ENCODE measurements around the gene NEUROG1. TPM values are rescaled to one million over a fixed set of nuclear protein-coding genes. Genes with fewer than 3 reads are reported as not detected.

NEUROG1 gene
- polyA plus RNA-seq, 1 experiment = not detected

- H3K27ac ChIP-seq (ENCODE audit: low read depth, low read length) = no peak overlapping the region
- no peak overlapping the region for H3K4me3 ChIP-seq (ENCODE audit: low read depth, low read length)
- ChIA-PET CTCF (interaction anchor here (0.7 to 26.4 kb wide), 5 partner anchors 8 to 261 kb away, joined by 3 to 1313 read pairs (median 29); no protein-coding TSS in a partner anchor), POLR2A (no interaction called here)
- DNase-seq (ENCODE audit: low read depth, low spot score) = no peak
- no peak for TF ChIP-seq CTCF (IDR thresholded peaks at IDR 0.05; ENCODE audit: low read depth, low read length)
- H3K27me3 ChIP-seq (ENCODE audit: control insufficient read depth, insufficient read depth, low read length) = peaks cover 17% of the 10 kb centered on the region
- no peaks in the 10 kb centered on the region; the same call in 1 of the 2 replicates for H3K9me3 ChIP-seq (ENCODE audit: control insufficient read depth, insufficient read depth, low read length)
Measured at GRCh38 chr5:135568923-135569360, 33.2 kb upstream of the NEUROG1 start.

- POLR2A ChIA-PET = no interaction called here
- DNase-seq (ENCODE audit: low read depth, low spot score) = no peak
- H3K4me3 ChIP-seq (ENCODE audit: low read depth, low read length) = no peak overlapping the region
- TF ChIP-seq CTCF (IDR thresholded peaks at IDR 0.05; ENCODE audit: low read depth, low read length) = no peak
- H3K9me3 ChIP-seq (ENCODE audit: control insufficient read depth, insufficient read depth, low read length) = no peaks in the 10 kb centered on the region; the same call in 1 of the 2 replicates
- CTCF ChIA-PET = interaction anchor here (3.1 to 26.4 kb wide), 5 partner anchors 7 to 263 kb away, joined by 12 to 1313 read pairs (median 112); partner anchors contain the start of gene SLC25A48
- H3K27me3 ChIP-seq (ENCODE audit: control insufficient read depth, insufficient read depth, low read length) = peaks cover 19% of the 10 kb centered on the region
- H3K27ac ChIP-seq (ENCODE audit: low read depth, low read length) = no peak overlapping the region
Measured at GRCh38 chr5:135568246-135568645, 32.5 kb upstream of the NEUROG1 start.

- no peak for TF ChIP-seq CTCF (IDR thresholded peaks at IDR 0.05; ENCODE audit: low read depth, low read length)
- no peaks in the 10 kb centered on the region; the same call in 1 of the 2 replicates for H3K9me3 ChIP-seq (ENCODE audit: control insufficient read depth, insufficient read depth, low read length)
- CTCF ChIA-PET = interaction anchor here (0.6 to 26.4 kb wide), 8 partner anchors 9 to 616 kb away, joined by 4 to 1313 read pairs (median 12); partner anchors contain the start of gene SLC25A48
- DNase-seq (ENCODE audit: low read depth, low spot score) = no peak
- POLR2A ChIA-PET = no interaction called here
- H3K27ac ChIP-seq (ENCODE audit: low read depth, low read length) = no peak overlapping the region
- H3K4me3 ChIP-seq (ENCODE audit: low read depth, low read length) = no peak overlapping the region
- H3K27me3 ChIP-seq (ENCODE audit: control insufficient read depth, insufficient read depth, low read length) = peaks cover 18% of the 10 kb centered on the region
Measured at GRCh38 chr5:135567661-135568060, 31.9 kb upstream of the NEUROG1 start.

GRCh38 chr5:135566422-135567400 is 30.9 kb upstream of the NEUROG1 start:
- Histone ChIP-seq H3K27me3 (ENCODE audit: control insufficient read depth, insufficient read depth, low read length) (peaks cover 13% of the 10 kb centered on the region), H3K4me3 (ENCODE audit: low read depth, low read length) (no peak overlapping the region), H3K27ac (ENCODE audit: low read depth, low read length) (no peak overlapping the region), H3K9me3 (ENCODE audit: control insufficient read depth, insufficient read depth, low read length) (no peaks in the 10 kb centered on the region; the same call in 1 of the 2 replicates)
- no peak for TF ChIP-seq CTCF (IDR thresholded peaks at IDR 0.05; ENCODE audit: low read depth, low read length)
- ChIA-PET CTCF (interaction anchor here (0.6 to 26.4 kb wide), 43 partner anchors 8 to 730 kb away, joined by 3 to 1313 read pairs (median 4); partner anchors contain the start of genes CXCL14 and SLC25A48), POLR2A (no interaction called here)
- DNase-seq (ENCODE audit: low read depth, low spot score) = no peak
